ENCODE measurements around the gene STX8. TPM values are rescaled to one million over a fixed set of nuclear protein-coding genes. Genes with fewer than 3 reads are reported as not detected.
"Not testable (repeated sequence)": the region's sequence is repeated elsewhere in the genome, so short reads cannot be mapped to it uniquely, and the experiment has no call there.

The STX8 gene
- total RNA-seq, 1 experiment from 2014 or later = 69.9 TPM

- DNase-seq (ENCODE audit: low spot score) = no peak
Observed at GRCh38 chr17:9401434-9401833, 174.2 kb downstream of the STX8 start.

- peak; percentile 43 for DNase-seq (ENCODE audit: low spot score)
Observed at GRCh38 chr17:9389111-9389527, 186.5 kb downstream of the STX8 start.

GRCh38 chr17:9386401-9386800 is 189.2 kb downstream of the STX8 start:
- no peak for DNase-seq (ENCODE audit: low spot score)

GRCh38 chr17:9383826-9384225 is 191.8 kb downstream of the STX8 start:
- DNase-seq (ENCODE audit: low spot score) = no peak

- DNase-seq (ENCODE audit: low spot score) = no peak
Observed at GRCh38 chr17:9382626-9383025, 193.0 kb downstream of the STX8 start.

- DNase-seq (ENCODE audit: low spot score) = no peak
Observed at GRCh38 chr17:9381068-9381467, 194.6 kb downstream of the STX8 start.

GRCh38 chr17:9380361-9380760 is 195.3 kb downstream of the STX8 start:
- no peak for DNase-seq (ENCODE audit: low spot score)

GRCh38 chr17:9376177-9376576 is 199.4 kb downstream of the STX8 start:
- DNase-seq (ENCODE audit: low spot score) = not testable (repeated sequence)

- DNase-seq (ENCODE audit: low spot score) = peak; percentile 2
Observed at GRCh38 chr17:9371019-9371418, 204.6 kb downstream of the STX8 start.

GRCh38 chr17:9370467-9370866 is 205.2 kb downstream of the STX8 start:
- DNase-seq (ENCODE audit: low spot score) = peak; percentile 4

GRCh38 chr17:9368631-9369030 is 207.0 kb downstream of the STX8 start:
- no peak for DNase-seq (ENCODE audit: low spot score)

- DNase-seq (ENCODE audit: low spot score) = no peak
Observed at GRCh38 chr17:9367156-9367555, 208.5 kb downstream of the STX8 start.

GRCh38 chr17:9364837-9365430 is 210.7 kb downstream of the STX8 start:
- no peak for DNase-seq (ENCODE audit: low spot score)

- no peak for DNase-seq (ENCODE audit: low spot score)
Observed at GRCh38 chr17:9363440-9364350, 211.9 kb downstream of the STX8 start.

GRCh38 chr17:9361188-9361955 is 214.2 kb downstream of the STX8 start:
- peak; percentile 46 for DNase-seq (ENCODE audit: low spot score)

- no peak for DNase-seq (ENCODE audit: low spot score)
Observed at GRCh38 chr17:9360677-9361081, 214.9 kb downstream of the STX8 start.

- no peak for DNase-seq (ENCODE audit: low spot score)
Observed at GRCh38 chr17:9356488-9356911, 219.1 kb downstream of the STX8 start.

GRCh38 chr17:9355846-9356245 is 219.8 kb downstream of the STX8 start:
- no peak for DNase-seq (ENCODE audit: low spot score)

GRCh38 chr17:9355231-9355630 is 220.4 kb downstream of the STX8 start:
- not testable (repeated sequence) for DNase-seq (ENCODE audit: low spot score)

- DNase-seq (ENCODE audit: low spot score) = peak; percentile 58
Observed at GRCh38 chr17:9350080-9350479, 225.5 kb downstream of the STX8 start.

GRCh38 chr17:9346296-9346926 is 229.2 kb downstream of the STX8 start:
- peak; percentile 79 for DNase-seq (ENCODE audit: low spot score)

GRCh38 chr17:9343516-9343915 is 232.1 kb downstream of the STX8 start:
- no peak for DNase-seq (ENCODE audit: low spot score)

All from H4 (cell line).